HG03196 (cell line): Measurements from ENCODE around the gene KLF7.

Experiments
- ATAC-seq: cut with Tn5 transposase; IDR thresholded peaks from one replicate; pipeline ENCODE4 v1.9.1; 2021; ENCODE audit not compliant: unreplicated experiment

Gene KLF7

GRCh38 chr2:207129821-207130220 lies 35.9 kb downstream of the KLF7 start:
- no peak for ATAC-seq

- no peak for ATAC-seq
These were observed 36.9 kb downstream of the KLF7 start for GRCh38 chr2:207128867-207129266.

GRCh38 chr2:207126724-207127308 lies 38.9 kb downstream of the KLF7 start:
- ATAC-seq = no peak

GRCh38 chr2:207123776-207124391 lies 41.9 kb downstream of the KLF7 start:
- ATAC-seq = no peak

GRCh38 chr2:207123335-207123744 lies 42.4 kb downstream of the KLF7 start:
- ATAC-seq = no peak

DNA sequence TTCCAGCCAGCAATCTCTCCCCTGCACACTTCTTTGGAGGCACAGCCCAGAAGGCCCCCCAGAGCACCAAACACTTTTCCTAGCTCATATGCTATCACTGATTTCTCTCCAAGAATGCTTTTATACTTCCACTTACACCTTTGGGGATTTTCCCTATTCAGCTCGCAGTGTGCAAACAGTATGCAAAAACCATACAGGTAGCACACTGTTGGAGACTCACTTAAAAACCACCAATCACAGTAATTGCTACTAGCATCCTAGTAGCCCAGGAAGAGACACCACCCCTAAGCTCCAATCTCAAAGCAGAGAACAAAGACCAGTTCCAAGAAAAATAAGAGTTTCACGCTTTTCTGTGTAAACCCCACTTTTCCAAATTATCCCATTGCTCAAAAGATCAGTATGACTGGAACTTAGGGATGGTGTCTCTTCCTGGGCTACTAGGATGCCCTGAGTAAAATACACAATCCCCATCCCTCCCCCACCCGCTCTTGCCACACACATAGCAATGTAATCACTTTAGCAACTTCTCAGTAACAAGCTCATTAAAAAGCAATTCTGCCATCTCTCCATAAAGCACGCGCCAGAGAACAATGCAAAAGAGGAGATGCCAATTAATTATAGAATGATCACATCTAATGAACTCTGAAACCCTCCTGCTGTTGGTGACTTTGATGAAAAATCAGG lies 43.0 kb downstream of the KLF7 start:
- no peak for ATAC-seq

GRCh38 chr2:207121784-207122183 lies 44.0 kb downstream of the KLF7 start:
- no peak for ATAC-seq

DNA sequence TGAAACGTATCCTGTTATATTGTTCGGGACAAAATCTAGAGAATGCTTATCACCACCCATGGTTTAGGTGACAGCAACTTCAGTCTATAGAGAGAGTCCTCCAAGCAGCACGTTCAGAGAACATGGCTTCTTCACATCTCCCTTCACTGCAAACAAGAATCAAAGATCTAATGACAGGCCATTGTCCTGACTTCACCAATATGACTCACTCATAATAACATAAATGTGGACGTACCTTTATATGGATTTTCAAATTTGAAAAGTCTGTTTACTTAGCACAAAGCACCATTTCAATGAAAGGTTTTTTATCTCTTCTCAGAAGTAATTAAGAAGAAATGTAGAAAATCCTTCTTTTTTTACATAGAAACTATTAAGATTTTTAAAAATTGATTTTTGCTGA lies 46.7 kb downstream of the KLF7 start:
- ATAC-seq = no peak

DNA sequence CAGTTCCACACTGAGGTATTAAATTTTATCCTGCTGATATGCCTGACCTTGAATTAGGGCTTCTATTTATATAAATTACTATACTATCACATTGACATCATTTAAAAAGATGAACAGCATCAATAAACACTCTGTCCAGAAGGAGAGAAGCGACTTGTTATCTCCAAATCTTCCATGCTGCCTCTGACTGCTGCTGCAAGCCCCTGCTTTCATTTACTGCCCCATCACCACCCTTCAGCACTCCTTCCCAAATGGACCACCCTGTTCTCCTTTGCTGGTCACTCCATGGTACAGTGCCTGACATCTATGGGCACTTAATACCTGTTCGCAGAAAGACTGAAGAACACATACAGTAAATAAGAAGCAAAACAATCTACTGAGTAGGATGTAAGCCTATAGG lies 48.1 kb downstream of the KLF7 start:
- no peak for ATAC-seq

DNA sequence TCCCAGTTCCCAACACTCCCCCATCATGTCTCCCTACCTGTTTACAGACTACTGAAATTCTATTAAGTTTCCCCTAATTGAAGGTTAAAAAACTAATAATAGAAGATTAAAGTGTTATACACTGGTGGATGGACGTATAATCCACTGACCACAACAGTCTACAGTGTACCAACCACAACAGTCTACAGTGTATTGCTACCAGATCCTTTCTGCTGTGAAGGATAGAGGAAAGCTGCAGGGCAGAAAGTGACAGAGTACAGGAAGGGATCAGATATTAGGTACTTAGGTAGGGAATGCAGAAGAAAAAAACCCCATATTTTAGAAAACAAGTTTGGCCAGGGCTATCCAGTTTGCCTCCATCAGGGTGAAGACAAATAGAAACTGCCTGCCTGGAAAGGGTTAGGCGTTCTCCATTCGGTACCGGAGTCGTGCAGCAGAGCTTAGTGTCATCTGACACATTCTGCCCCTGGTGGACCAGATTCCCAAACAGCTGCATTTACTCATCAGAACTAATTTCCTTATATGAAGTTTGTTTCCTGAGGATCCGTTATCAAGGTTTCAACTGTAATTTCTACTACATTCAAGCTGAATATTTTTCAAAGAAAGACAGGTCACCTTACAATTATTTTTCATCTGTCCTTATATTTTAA lies 49.9 kb downstream of the KLF7 start:
- ATAC-seq = no peak

GRCh38 chr2:207113414-207113813 lies 52.3 kb downstream of the KLF7 start:
- no peak for ATAC-seq

DNA sequence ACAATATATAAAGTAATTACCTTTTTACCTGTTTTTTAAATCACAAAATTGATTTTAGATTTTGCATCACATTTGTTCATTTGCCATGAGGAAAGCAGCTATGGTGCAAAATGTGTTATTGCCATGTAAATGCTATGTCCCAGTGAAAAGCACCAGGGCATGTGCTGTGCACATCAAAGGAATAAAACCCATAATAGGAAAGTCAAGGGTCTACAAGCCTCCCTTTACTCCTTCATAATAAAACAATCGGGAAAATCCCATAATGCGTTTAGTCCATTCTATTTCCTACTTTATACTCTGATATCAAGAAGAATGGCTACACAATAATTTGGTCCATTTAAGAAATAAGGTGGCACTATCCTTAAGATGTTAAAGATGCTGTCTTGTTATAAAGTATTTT lies 53.0 kb downstream of the KLF7 start:
- no peak for ATAC-seq

DNA sequence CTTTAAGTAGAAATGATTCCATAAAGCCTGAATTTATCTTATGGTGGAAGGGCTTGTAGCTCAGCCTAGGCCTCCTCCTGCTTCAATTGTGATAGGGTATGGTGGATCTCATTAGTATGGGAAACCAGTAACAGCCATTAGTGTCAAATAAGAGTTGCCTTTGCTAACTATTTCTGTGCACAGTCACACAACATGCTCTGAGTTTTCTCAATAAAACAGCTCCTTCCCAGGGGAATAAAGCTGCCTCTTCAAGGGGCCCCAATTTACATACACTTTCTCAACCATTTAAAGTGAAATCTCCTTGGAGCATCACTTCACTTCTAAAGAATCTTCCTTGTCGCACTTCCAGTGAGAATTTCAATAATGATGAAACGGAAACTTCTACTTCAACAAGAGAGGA lies 53.4 kb downstream of the KLF7 start:
- no peak for ATAC-seq

- no peak for ATAC-seq
These were observed 54.0 kb downstream of the KLF7 start for GRCh38 chr2:207111757-207112156.

- no peak for ATAC-seq
These were observed 55.0 kb downstream of the KLF7 start for GRCh38 chr2:207110715-207111114.

DNA sequence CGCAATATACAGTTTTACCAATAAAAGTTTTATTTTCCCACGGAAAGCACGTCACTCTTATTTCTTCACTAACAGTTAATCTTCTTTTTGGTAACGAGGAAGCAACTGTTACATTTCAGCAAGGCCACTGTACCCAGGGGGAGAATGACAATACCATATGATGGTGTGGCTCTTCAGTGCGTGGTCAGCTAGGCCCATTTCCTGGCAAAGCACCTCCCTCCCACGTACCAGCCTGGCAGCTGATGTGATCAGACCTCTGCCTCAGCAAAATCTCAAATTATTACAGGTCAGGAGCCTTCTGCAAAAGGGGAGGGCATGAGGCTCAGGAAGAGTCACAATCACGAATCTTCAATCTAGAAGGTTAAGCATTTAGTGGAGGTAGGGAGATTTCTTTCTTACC lies 55.4 kb downstream of the KLF7 start:
- ATAC-seq = no peak

GRCh38 chr2:207109768-207110167 lies 56.0 kb downstream of the KLF7 start:
- ATAC-seq = no peak

- ATAC-seq = no peak
These were observed 57.3 kb downstream of the KLF7 start for GRCh38 chr2:207108440-207108839.

DNA sequence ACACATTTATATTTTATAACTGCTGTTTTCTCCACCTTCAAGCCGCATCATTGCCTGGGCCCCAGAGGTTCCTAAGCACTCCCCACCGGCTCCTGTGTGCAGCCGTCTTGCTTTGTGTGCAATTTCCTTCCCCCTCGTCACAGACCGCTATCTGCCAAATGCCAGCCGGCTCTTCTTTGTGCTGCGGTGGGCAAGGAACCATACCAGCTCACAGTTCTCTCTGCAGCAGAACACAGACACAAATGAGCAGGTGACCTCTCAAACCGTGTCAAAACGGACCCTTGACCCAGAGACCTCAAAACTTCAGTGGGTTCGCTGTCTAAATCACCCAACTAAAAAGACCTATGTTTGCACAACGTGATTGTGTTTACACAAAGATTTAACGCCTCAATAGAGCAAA lies 58.2 kb downstream of the KLF7 start:
- no peak for ATAC-seq

DNA sequence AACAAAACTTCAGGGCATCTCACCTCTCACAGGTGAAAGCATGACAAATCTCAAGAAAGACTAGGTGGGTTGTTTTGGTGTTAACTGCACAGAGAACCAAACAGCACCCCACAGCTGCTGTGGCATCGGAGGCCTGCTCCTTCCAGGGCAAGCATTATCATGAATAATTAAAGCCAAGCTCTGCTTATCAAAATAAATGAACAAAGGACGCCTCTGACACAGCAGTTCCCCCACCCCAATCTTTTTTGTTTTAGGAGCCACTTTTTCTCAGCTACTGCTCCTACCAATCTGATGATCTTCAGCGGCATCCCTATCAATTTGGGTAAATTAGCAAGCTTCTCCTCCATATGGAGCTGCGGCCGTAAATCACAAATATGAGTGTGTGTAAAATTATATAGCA lies 58.6 kb downstream of the KLF7 start:
- ATAC-seq = no peak

GRCh38 chr2:207103132-207103531 lies 62.6 kb downstream of the KLF7 start:
- no peak for ATAC-seq

DNA sequence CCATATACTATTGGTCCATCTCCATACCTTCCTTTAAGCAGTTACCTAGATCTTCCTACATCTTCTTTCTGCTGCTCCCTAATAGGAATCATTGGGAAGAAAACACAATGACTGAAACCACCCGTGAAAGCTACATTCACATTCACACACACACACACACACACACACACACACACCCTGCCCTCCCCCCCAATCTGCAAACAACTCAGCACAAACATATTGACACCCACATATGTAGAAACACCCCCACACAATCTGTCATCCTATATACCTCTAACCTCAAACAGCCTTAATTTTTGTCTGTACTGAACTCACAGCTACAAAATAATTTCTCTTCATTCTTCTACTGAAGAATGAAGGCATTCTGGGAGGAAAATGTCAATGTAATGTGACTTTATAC lies 63.8 kb downstream of the KLF7 start:
- ATAC-seq = no peak
